Fibroblast of lung (primary cell): ENCODE data around the gene INTS7.

Experiments
- EZH2 ChIP-seq: IDR thresholded peaks from 2 replicates; pipeline ENCODE4 v1.5.1; 2012; ENCODE audit warnings: low read length, control low read depth, mild to moderate bottlenecking; ENCODE audit errors: missing control alignments
- TF ChIP-seq, protein P1 (sequence below), 2 donors: IDR thresholded peaks in 1 of 2; conservative IDR thresholded peaks in 1 of 2; 1 replicate in 1 of 2; 2 replicates in 1 of 2; pipeline ENCODE4 v1.5.1; 2011 to 2012; ENCODE audit warnings: low read length in 2 of 2, control low read depth in 1 of 2, inconsistent platforms in 1 of 2, low read depth in 1 of 2, mild to moderate bottlenecking in 1 of 2

DNA sequence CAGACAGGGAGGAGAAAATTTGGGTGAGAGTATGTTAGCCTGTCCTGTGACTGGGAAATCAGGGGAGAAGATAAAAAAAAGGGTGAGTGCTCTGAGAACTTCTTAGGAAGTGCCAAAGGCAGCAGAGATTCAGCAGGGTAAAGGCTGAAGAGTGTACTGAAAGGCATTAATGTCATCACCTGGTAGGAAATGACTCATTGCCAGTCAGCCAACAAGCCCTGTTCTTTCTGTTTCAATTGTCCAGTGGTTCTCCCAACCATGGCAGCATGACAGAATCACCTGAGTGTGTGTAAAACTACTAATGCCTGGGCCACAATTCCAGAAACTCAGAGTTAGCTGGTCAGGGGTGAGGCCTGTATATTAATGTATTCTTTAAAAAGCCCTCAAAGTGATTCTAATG is 83.5 kb downstream of the INTS7 start:
- no peak for TF ChIP-seq EZH2
- TF ChIP-seq, protein P1, sequence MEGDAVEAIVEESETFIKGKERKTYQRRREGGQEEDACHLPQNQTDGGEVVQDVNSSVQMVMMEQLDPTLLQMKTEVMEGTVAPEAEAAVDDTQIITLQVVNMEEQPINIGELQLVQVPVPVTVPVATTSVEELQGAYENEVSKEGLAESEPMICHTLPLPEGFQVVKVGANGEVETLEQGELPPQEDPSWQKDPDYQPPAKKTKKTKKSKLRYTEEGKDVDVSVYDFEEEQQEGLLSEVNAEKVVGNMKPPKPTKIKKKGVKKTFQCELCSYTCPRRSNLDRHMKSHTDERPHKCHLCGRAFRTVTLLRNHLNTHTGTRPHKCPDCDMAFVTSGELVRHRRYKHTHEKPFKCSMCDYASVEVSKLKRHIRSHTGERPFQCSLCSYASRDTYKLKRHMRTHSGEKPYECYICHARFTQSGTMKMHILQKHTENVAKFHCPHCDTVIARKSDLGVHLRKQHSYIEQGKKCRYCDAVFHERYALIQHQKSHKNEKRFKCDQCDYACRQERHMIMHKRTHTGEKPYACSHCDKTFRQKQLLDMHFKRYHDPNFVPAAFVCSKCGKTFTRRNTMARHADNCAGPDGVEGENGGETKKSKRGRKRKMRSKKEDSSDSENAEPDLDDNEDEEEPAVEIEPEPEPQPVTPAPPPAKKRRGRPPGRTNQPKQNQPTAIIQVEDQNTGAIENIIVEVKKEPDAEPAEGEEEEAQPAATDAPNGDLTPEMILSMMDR (conservative IDR thresholded peaks at IDR 0.05 in 1 of 2, IDR thresholded peaks at IDR 0.05 in 1 of 2; ENCODE audit: low read depth in 1 of 2, low read length in 2 of 2) = no peak
